GM12878 (cell line): Measurements from ENCODE around the gene GPC5. TPM values are rescaled to one million over a fixed set of nuclear protein-coding genes. Genes with fewer than 3 reads are reported as not detected.
"Not testable (repeated sequence)": the region's sequence is repeated elsewhere in the genome, so short reads cannot be mapped to it uniquely, and the experiment has no call there.

Experiments used
- ATAC-seq: fragments of 200-7000 bp; cut with Tn5 transposase; 3 replicates; pipeline ENCODE4 v1.9.1; 2020; ENCODE audit warnings: mild to moderate bottlenecking, moderate library complexity
- BruUV-seq: library from RNA; stranded (reverse); fragments of 400-500 nt; replicated peaks from 2 replicates; lab custom pipeline; 2021; lab: Mats Ljungman, UMichigan
- CTCF ChIA-PET: fragments of 300-600 bp; sonication (Branson Sonifier 250); formaldehyde crosslinking; extraction: SDS; loops from one replicate; lab custom pipeline; 2021; ENCODE audit warnings: inconsistent platforms; lab: Yijun Ruan, JAX
- POLR2A ChIA-PET: fragments of 350-600 bp; formaldehyde crosslinking; extraction: SDS; loops from one replicate; lab custom pipeline; 2021; ENCODE audit warnings: inconsistent platforms; lab: Charles Lee
- RAD21 ChIA-PET: fragments of 300-600 bp; sonication (Branson Sonifier 250); formaldehyde crosslinking; loops from one replicate; lab custom pipeline; 2023; ENCODE audit warnings: antibody characterized with exemption; ENCODE audit not compliant: unreplicated experiment; lab: Charles Lee
- SMC1A ChIA-PET: fragments of 300-600 bp; sonication (Branson Sonifier 250); formaldehyde crosslinking; loops from one replicate; lab custom pipeline; 2023; ENCODE audit not compliant: unreplicated experiment, uncharacterized antibody; lab: Charles Lee
- DNase-seq: peaks from one replicate; pipeline ENCODE4 v3.0.0-alpha.2; 2011; ENCODE audit warnings: low read depth, low spot score
- FAIRE-seq: peaks from 3 replicates; lab custom pipeline; 2011; peaks lifted over from hg19 to GRCh38; lab: Jason Lieb, UNC
- H2AFZ ChIP-seq: 2 replicates; pipeline ENCODE4 v1.6.0; 2011; ENCODE audit warnings: low read depth, low read length, control low read depth; ENCODE audit not compliant: control insufficient read depth
- H3K27ac ChIP-seq: 2 replicates; pipeline ENCODE4 v1.5.1; 2011; ENCODE audit warnings: control low read depth; ENCODE audit not compliant: control insufficient read depth, insufficient read depth
- H3K27me3 ChIP-seq, 2 experiments: replicated peaks in 1 of 2; 2 replicates each; pipeline versions ENCODE4 v1.6.0 to v1.6.1; 2011; ENCODE audit warnings: low read length in 1 of 2; ENCODE audit not compliant: control insufficient read depth in 2 of 2, insufficient read depth in 2 of 2
- H3K36me3 ChIP-seq, 2 experiments: 2 replicates each; pipeline ENCODE4 v1.5.1; 2011; ENCODE audit warnings: low read length in 1 of 2; ENCODE audit not compliant: control insufficient read depth in 2 of 2, insufficient read depth in 2 of 2
- H3K4me1 ChIP-seq: 2 replicates; pipeline ENCODE4 v1.6.1; 2011; ENCODE audit warnings: mild to moderate bottlenecking, low read length, moderate library complexity, mixed read lengths; ENCODE audit not compliant: control insufficient read depth, insufficient read depth
- H3K4me2 ChIP-seq: 2 replicates; pipeline ENCODE4 v1.6.0; 2011; ENCODE audit warnings: control low read depth; ENCODE audit not compliant: control insufficient read depth, insufficient read depth
- H3K4me3 ChIP-seq: fragments of 200-600 bp; sonication (generic); 2 replicates; pipeline ENCODE4 v1.5.1; 2016
- H3K79me2 ChIP-seq: 2 replicates; pipeline ENCODE4 v1.6.0; 2011; ENCODE audit warnings: low read length; ENCODE audit not compliant: control insufficient read depth, insufficient read depth
- H3K9ac ChIP-seq: 2 replicates; pipeline ENCODE4 v1.8.0; 2011; ENCODE audit warnings: low read length, control low read depth, mixed read lengths; ENCODE audit not compliant: control insufficient read depth, insufficient read depth
- H3K9me3 ChIP-seq: replicated peaks from 3 replicates; pipeline ENCODE4 v1.5.1; 2011; ENCODE audit warnings: mild to moderate bottlenecking, low read length; ENCODE audit not compliant: control insufficient read depth, insufficient read depth
- H4K20me1 ChIP-seq: 2 replicates; pipeline ENCODE4 v1.6.0; 2011; ENCODE audit not compliant: control insufficient read depth, insufficient read depth
- CHD4 ChIP-seq: fragments of 200-600 bp; sonication (generic); IDR thresholded peaks from 2 replicates; pipeline ENCODE4 v1.6.1; 2016; ENCODE audit warnings: mild to moderate bottlenecking
- ESRRA ChIP-seq: IDR thresholded peaks from 2 replicates; pipeline ENCODE4 v1.6.1; 2012; ENCODE audit warnings: mild to moderate bottlenecking, low read length, improper control_type of control experiment
- EZH2 ChIP-seq: IDR thresholded peaks from 2 replicates; pipeline ENCODE4 v1.6.1; 2012; ENCODE audit warnings: low read depth, mild to moderate bottlenecking, control low read depth, inconsistent platforms, low read length, borderline replicate concordance; ENCODE audit not compliant: control insufficient read depth
- JUNB ChIP-seq: IDR thresholded peaks from 2 replicates; pipeline ENCODE4 v1.6.1; 2016; ENCODE audit warnings: antibody characterized with exemption, mild to moderate bottlenecking
- ZNF207 ChIP-seq: fragments of 450-650 bp; IDR thresholded peaks from 2 replicates; pipeline ENCODE4 v1.6.1; 2014; ENCODE audit warnings: antibody characterized with exemption, mild to moderate bottlenecking, borderline replicate concordance
- WGBS: methylation state at CpG from one replicate; pipeline ENCODE4 v1.1.6; 2016; ENCODE audit warnings: low lambda C conversion rate; ENCODE audit not compliant: insufficient replicate concordance, insufficient coverage; ENCODE audit errors: missing lambda C conversion rate; 5-methylcytosine and 5-hydroxymethylcytosine counted together
- in situ Hi-C: fragments of 300-500 bp; cut with MboI; formaldehyde crosslinking; loops from 9 replicates; pipeline ENCODE4 v1.14.3; 2018; ENCODE audit warnings: mixed read lengths
- intact Hi-C: fragments of 100-400 bp; cut with micrococcal nuclease; formaldehyde crosslinking; loops from one replicate; pipeline ENCODE4 v1.14.2; 2022; ENCODE audit not compliant: unreplicated experiment
- polyA plus RNA-seq, 11 experiments: library from polyadenylated mRNA; depleted of rRNA in 4 of 11; unstranded in 6 of 11; stranded (reverse) in 5 of 11; fragments of >200 nt; fragmentation: Nextera tagmentation in 4 of 11; fragmentation: Illumina TruSeq in 1 of 11; extraction: Ambion mirVana in 4 of 11; extraction: Trizol in 1 of 11; gene quantifications; 1 replicate in 1 of 11; 2 replicates in 10 of 11; pipeline versions ENCODE4 v1.2.1 to v1.2.3, GENCODE V29; 2011 to 2016; ENCODE audit warnings: inconsistent platforms in 2 of 11, missing spikeins in 2 of 11, low read depth in 1 of 11
- total RNA-seq, 4 experiments: library from RNA; depleted of rRNA in 3 of 4; stranded (reverse); fragments of >200 nt in 3 of 4; fragmentation: Illumina TruSeq in 1 of 4; extraction: Trizol in 1 of 4; gene quantifications; 2 replicates each; pipeline versions ENCODE4 v1.2.1 to v1.2.3, GENCODE V29; 2013 to 2021

The GPC5 gene
- total and polyA plus RNA-seq, 10 of the 15 experiments (the other 5 are each of a cell fraction or from before 2014, with no cell fraction given): 0.05 to 0.87 (median 0.44) TPM; not detected in 1

GRCh38 chr13:91797567-91797966 lies 399.1 kb downstream of the GPC5 start:
- in situ Hi-C loops: no loop called here
- Histone ChIP-seq H3K36me3 (no peaks in the 10 kb centered on the region), H3K9ac (no peak overlapping the region), H3K4me1 (no peaks in the 10 kb centered on the region), H3K9me3 (no peaks in the 10 kb centered on the region), H4K20me1 (no peaks in the 10 kb centered on the region), H3K4me3 (no peak overlapping the region), H3K4me2 (no peak overlapping the region), H3K79me2 (no peaks in the 10 kb centered on the region), H3K27me3 (no peaks in the 10 kb centered on the region), H2AFZ (no peak overlapping the region), H3K27ac (no peak overlapping the region)
- POLR2A ChIA-PET: no interaction called here
- SMC1A ChIA-PET: no interaction called here
- FAIRE-seq (no peak), DNase-seq (no peak), ATAC-seq (no peak)
- 39% methylated on average over 11 of the region's 11 CpGs for WGBS
- RAD21 ChIA-PET: no interaction called here
- intact Hi-C loops: no loop called here
- CTCF ChIA-PET: no interaction called here
- BruUV-seq: no TSS peak
- no peak for TF ChIP-seq EZH2
- no peak for TF ChIP-seq ZNF207
- TF ChIP-seq JUNB: no peak
- TF ChIP-seq ESRRA: no peak
- TF ChIP-seq CHD4: no peak

- H3K4me2 ChIP-seq, intact Hi-C loops, H3K4me3 ChIP-seq, POLR2A ChIA-PET, CTCF ChIA-PET, ATAC-seq, RAD21 ChIA-PET, H4K20me1 ChIP-seq, H3K27me3 ChIP-seq, H2AFZ ChIP-seq, DNase-seq, H3K4me1 ChIP-seq, H3K36me3 ChIP-seq, BruUV-seq, H3K9me3 ChIP-seq, in situ Hi-C loops, FAIRE-seq, SMC1A ChIA-PET, H3K79me2 ChIP-seq, H3K9ac ChIP-seq, H3K27ac ChIP-seq: not testable (repeated sequence)
- WGBS: 37% methylated on average over 3 of the region's 3 CpGs
Observed at GRCh38 chr13:91798338-91798737, 399.9 kb downstream of the GPC5 start.

- H3K4me2 ChIP-seq, H2AFZ ChIP-seq, DNase-seq, H3K9ac ChIP-seq, H3K36me3 ChIP-seq, H3K27ac ChIP-seq, CTCF ChIA-PET, intact Hi-C loops, in situ Hi-C loops, ATAC-seq, POLR2A ChIA-PET, H3K4me1 ChIP-seq, H3K79me2 ChIP-seq, H3K9me3 ChIP-seq, H4K20me1 ChIP-seq, H3K4me3 ChIP-seq, RAD21 ChIA-PET, H3K27me3 ChIP-seq, BruUV-seq: not testable (repeated sequence)
- WGBS: 24% methylated on average over 3 of the region's 3 CpGs
- peak; percentile 69 for FAIRE-seq
- SMC1A ChIA-PET: interaction anchor here (0.7 kb wide), 1 partner anchor 328 kb away, joined by 3 read pairs; no protein-coding TSS in a partner anchor
Observed at GRCh38 chr13:91801772-91802171, 403.4 kb downstream of the GPC5 start.
